Liver (tissue), 9 donors: ENCODE measurements around the gene MTMR12. TPM values are rescaled to one million over a fixed set of nuclear protein-coding genes. Genes with fewer than 3 reads are reported as not detected.

Experiments used
- DNase-seq: peaks from one replicate; pipeline ENCODE4 v3.0.0-alpha.2; 2017; ENCODE audit warnings: low spot score
- H3K27ac ChIP-seq, 2 donors: one replicate each; pipeline ENCODE4 v1.7.0; 2013; ENCODE audit warnings: inconsistent platforms in 2 of 2, low read length in 2 of 2, control low read depth in 1 of 2, low read depth in 1 of 2, mild to moderate bottlenecking in 1 of 2
- H3K27me3 ChIP-seq, 4 donors: one replicate each; pipeline versions ENCODE4 v1.6.1 to v1.7.0; 2013; ENCODE audit warnings: low read length in 3 of 4, inconsistent platforms in 1 of 4, mild to moderate bottlenecking in 1 of 4, moderate library complexity in 1 of 4; ENCODE audit not compliant: control insufficient read depth in 4 of 4, insufficient read depth in 4 of 4
- H3K36me3 ChIP-seq, 4 donors: one replicate each; pipeline versions ENCODE4 v1.6.1 to v1.7.0; 2013; ENCODE audit warnings: low read length in 3 of 4, mild to moderate bottlenecking in 3 of 4, low read depth in 1 of 4, moderate library complexity in 1 of 4; ENCODE audit not compliant: control insufficient read depth in 4 of 4, insufficient read depth in 3 of 4
- H3K4me1 ChIP-seq, 4 donors: one replicate each; pipeline versions ENCODE4 v1.6.1 to v1.7.0; 2013; ENCODE audit warnings: low read length in 3 of 4, mild to moderate bottlenecking in 3 of 4, moderate library complexity in 1 of 4; ENCODE audit not compliant: control insufficient read depth in 4 of 4, insufficient read depth in 4 of 4
- H3K4me3 ChIP-seq, 3 donors: one replicate each; pipeline versions ENCODE4 v1.6.1 to v1.7.0; 2013; ENCODE audit warnings: low read length in 3 of 3, control low read depth in 1 of 3, low read depth in 1 of 3, mild to moderate bottlenecking in 1 of 3
- H3K9ac ChIP-seq, 2 donors: one replicate each; pipeline ENCODE4 v1.7.0; 2013; ENCODE audit warnings: low read length in 2 of 2, mild to moderate bottlenecking in 2 of 2, moderate library complexity in 2 of 2, control low read depth in 1 of 2, low read depth in 1 of 2
- H3K9me3 ChIP-seq, 4 donors: one replicate each; pipeline versions ENCODE4 v1.6.1 to v1.7.0; 2013; ENCODE audit warnings: low read length in 3 of 4; ENCODE audit not compliant: control insufficient read depth in 4 of 4
- ATF3 ChIP-seq: IDR thresholded peaks from 2 replicates; pipeline ENCODE4 v1.6.1; 2016; ENCODE audit warnings: antibody characterized with exemption
- EGR1 ChIP-seq, 2 donors: IDR thresholded peaks; 2 replicates each; pipeline ENCODE4 v1.6.1; 2016 to 2018; ENCODE audit warnings: antibody characterized with exemption in 2 of 2, low read depth in 2 of 2
- FOXA1 ChIP-seq: IDR thresholded peaks from 2 replicates; pipeline ENCODE4 v1.6.1; 2016; ENCODE audit warnings: antibody characterized with exemption
- FOXA2 ChIP-seq: IDR thresholded peaks from 2 replicates; pipeline ENCODE4 v1.6.1; 2016; ENCODE audit warnings: antibody characterized with exemption
- GABPA ChIP-seq, 2 donors: IDR thresholded peaks in 1 of 2; conservative IDR thresholded peaks in 1 of 2; 2 replicates each; pipeline ENCODE4 v1.6.1; 2016; ENCODE audit warnings: antibody characterized with exemption in 2 of 2, mild to moderate bottlenecking in 1 of 2, moderate library complexity in 1 of 2
- HNF4A ChIP-seq, 2 donors: conservative IDR thresholded peaks; 2 replicates each; pipeline ENCODE4 v1.6.1; 2016; ENCODE audit warnings: antibody characterized with exemption in 2 of 2, mild to moderate bottlenecking in 2 of 2
- HNF4G ChIP-seq: IDR thresholded peaks from 2 replicates; pipeline ENCODE4 v1.6.1; 2016; ENCODE audit warnings: antibody characterized with exemption
- JUND ChIP-seq, 2 donors: IDR thresholded peaks; 2 replicates each; pipeline ENCODE4 v1.6.1; 2016; ENCODE audit warnings: antibody characterized with exemption in 2 of 2
- MAX ChIP-seq: IDR thresholded peaks from 2 replicates; pipeline ENCODE4 v1.6.1; 2016; ENCODE audit warnings: antibody characterized with exemption
- NR2F2 ChIP-seq: IDR thresholded peaks from 2 replicates; pipeline ENCODE4 v1.6.1; 2016; ENCODE audit warnings: antibody characterized with exemption
- RAD21 ChIP-seq, 2 donors: IDR thresholded peaks; 2 replicates each; pipeline ENCODE4 v1.6.1; 2016; ENCODE audit warnings: antibody characterized with exemption in 2 of 2, mild to moderate bottlenecking in 2 of 2
- REST ChIP-seq: IDR thresholded peaks from 2 replicates; pipeline ENCODE4 v1.6.1; 2016; ENCODE audit warnings: antibody characterized with exemption, mild to moderate bottlenecking
- RXRA ChIP-seq, 2 donors: IDR thresholded peaks; 2 replicates each; pipeline ENCODE4 v1.6.1; 2017 to 2018; ENCODE audit warnings: antibody characterized with exemption in 2 of 2, mild to moderate bottlenecking in 1 of 2
- SP1 ChIP-seq: IDR thresholded peaks from 2 replicates; pipeline ENCODE4 v1.6.1; 2018; ENCODE audit warnings: antibody characterized with exemption, mild to moderate bottlenecking
- TAF1 ChIP-seq: conservative IDR thresholded peaks from 2 replicates; pipeline ENCODE4 v1.6.1; 2016; ENCODE audit warnings: antibody characterized with exemption, mild to moderate bottlenecking
- YY1 ChIP-seq: IDR thresholded peaks from 2 replicates; pipeline ENCODE4 v1.6.1; 2016; ENCODE audit warnings: antibody characterized with exemption, mild to moderate bottlenecking
- ZBTB33 ChIP-seq: IDR thresholded peaks from 2 replicates; pipeline ENCODE4 v1.6.1; 2016; ENCODE audit warnings: antibody characterized with exemption
- WGBS: extraction: QIAGEN DNeasy Blood & Tissue Kit; methylation state at CpG from one replicate; pipeline ENCODE4 v1.1.7; 2013; 5-methylcytosine and 5-hydroxymethylcytosine counted together
- polyA plus RNA-seq, 2 donors: library from polyadenylated mRNA; stranded (reverse) in 1 of 2; unstranded in 1 of 2; fragments of 200-250 nt in 1 of 2; fragments of >200 nt in 1 of 2; fragmentation: Nextera tagmentation in 1 of 2; extraction: Ambion mirVana in 1 of 2; gene quantifications; one replicate each; pipeline versions ENCODE4 v1.2.1 to v1.2.3, GENCODE V29; 2013 to 2015
- total RNA-seq, 2 donors: library from RNA; depleted of rRNA; stranded (reverse); fragments of >200 nt; gene quantifications; one replicate each; pipeline ENCODE4 v1.2.3, GENCODE V29; 2014
- TF ChIP-seq, protein P1 (sequence below): fragments of 150-350 bp; IDR thresholded peaks from 2 replicates; pipeline ENCODE4 v1.5.1; 2017; ENCODE audit warnings: improper control_type of control experiment, low read depth, low read length; ENCODE audit not compliant: missing input control
- donor health status: healthy.
- donor health status: healthy.
- donor health status: healthy.
- donor health status: healthy.
- donor health status: healthy.

Gene MTMR12
- total and polyA plus RNA-seq, 4 donors, result 4.4 to 28.7 (median 15.8) TPM

DNA sequence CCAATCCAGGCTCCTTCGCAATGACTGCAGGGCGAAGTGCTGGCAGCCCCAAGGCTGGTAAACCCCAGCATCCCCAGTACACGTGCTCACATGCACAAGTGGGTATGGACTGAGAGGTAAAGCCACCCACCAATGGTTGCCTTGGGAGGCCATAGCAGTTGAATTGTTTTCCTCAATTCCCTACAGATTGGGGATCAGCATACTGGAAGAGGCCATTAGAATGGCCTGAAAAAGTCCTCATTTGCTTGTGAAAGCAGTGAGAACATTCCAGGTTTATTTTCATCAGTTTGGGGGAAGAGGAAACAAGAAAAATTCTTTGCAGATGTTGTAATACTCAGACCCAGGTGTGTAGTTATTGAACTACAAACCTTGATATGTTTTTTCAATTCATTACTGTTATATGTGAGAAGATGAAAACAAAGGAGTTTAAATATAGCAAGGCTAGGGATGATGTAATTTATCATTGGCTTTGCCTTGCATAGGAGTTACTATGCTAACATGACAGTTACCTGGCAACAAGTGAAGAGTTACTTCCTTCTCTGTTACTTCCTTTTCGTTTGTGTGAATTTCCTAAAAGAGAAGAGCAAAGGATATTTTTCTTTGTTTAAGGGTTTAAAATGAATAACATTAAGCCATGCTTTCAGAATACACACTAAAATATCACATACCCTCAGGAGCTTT lies 36.4 kb downstream of the MTMR12 start:
- Histone ChIP-seq H3K4me3 (no peak overlapping the region), H3K4me1 (peaks cover 0 to 5% (median 3%) of the 10 kb centered on the region in 4 donors), H3K36me3 (peaks cover 5 to 19% (median 13%) of the 10 kb centered on the region in 4 donors), H3K27me3 (no peaks in the 10 kb centered on the region), H3K9me3 (no peaks in the 10 kb centered on the region), H3K9ac (peak overlapping the region in 1 of 2 donors; percentile 5), H3K27ac (peak overlapping the region; percentile 53 to 64)
- no peak for DNase-seq
- TF ChIP-seq MAX (no peak), YY1 (no peak), EGR1 (IDR thresholded peaks at IDR 0.05; ENCODE audit: low read depth in 2 of 2) (no peak), REST (no peak), ATF3 (no peak), JUND (IDR thresholded peaks at IDR 0.05) (no peak), SP1 (no peak), FOXA2 (no peak), NR2F2 (no peak), ZBTB33 (no peak), FOXA1 (no peak), GABPA (IDR thresholded peaks at IDR 0.05 in 1 of 2, conservative IDR thresholded peaks at IDR 0.05 in 1 of 2) (no peak), HNF4G (no peak), TAF1 (no peak), RAD21 (IDR thresholded peaks at IDR 0.05) (no peak), RXRA (IDR thresholded peaks at IDR 0.05) (no peak), HNF4A (conservative IDR thresholded peaks at IDR 0.05) (no peak)
- TF ChIP-seq, protein P1, sequence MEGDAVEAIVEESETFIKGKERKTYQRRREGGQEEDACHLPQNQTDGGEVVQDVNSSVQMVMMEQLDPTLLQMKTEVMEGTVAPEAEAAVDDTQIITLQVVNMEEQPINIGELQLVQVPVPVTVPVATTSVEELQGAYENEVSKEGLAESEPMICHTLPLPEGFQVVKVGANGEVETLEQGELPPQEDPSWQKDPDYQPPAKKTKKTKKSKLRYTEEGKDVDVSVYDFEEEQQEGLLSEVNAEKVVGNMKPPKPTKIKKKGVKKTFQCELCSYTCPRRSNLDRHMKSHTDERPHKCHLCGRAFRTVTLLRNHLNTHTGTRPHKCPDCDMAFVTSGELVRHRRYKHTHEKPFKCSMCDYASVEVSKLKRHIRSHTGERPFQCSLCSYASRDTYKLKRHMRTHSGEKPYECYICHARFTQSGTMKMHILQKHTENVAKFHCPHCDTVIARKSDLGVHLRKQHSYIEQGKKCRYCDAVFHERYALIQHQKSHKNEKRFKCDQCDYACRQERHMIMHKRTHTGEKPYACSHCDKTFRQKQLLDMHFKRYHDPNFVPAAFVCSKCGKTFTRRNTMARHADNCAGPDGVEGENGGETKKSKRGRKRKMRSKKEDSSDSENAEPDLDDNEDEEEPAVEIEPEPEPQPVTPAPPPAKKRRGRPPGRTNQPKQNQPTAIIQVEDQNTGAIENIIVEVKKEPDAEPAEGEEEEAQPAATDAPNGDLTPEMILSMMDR, result no peak
- 82% methylated on average over 4 of the region's 4 CpGs for WGBS
